SIG-M5 treated with dmso at 0.1 percent for 504 hours (cell line): ENCODE data around the gene SORBS2.

Experiments used
- DNase-seq: peaks from one replicate; lab custom pipeline; 2025; ENCODE audit not compliant: unreplicated experiment; lab: John Stamatoyannopoulos, UW

The SORBS2 gene

DNA sequence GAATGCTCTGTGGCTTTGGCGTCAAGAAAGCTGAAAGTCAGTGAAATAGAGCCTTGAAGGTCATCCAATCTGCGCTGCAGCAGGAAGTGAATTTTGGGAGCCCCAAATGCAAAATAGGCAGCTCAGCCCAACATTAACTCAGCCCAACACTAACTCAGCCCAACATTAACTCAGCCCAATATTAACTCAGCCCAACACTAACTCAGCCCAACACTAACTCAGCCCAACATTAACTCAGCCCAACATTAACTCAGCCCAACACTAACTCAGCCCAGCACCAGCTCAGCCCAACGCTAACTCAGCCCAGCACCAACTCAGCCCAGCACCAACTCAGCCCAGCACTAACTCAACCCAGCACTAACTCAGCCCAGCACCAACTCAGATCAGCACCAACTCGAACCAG lies 71.5 kb downstream of the SORBS2 start:
- DNase-seq = no peak

DNA sequence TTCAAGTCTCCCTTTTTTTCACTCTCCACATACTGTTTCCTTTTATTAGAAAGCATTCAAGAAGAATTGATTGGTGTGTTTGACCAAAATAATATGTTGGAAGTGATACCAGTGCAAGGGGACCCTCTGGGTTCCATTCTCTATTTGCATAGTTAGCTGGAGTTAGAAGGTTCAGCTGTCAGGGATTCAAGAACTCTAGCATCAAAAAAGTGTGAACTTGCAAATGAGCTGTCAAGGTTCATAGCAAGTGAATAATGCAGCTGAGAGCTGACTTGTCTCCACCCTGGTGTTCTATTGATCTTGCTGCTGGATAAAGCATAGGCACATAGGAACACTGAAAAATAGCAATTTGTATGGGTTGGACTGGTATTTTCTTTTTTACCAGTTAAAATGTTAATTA lies 73.2 kb downstream of the SORBS2 start:
- no peak for DNase-seq

DNA sequence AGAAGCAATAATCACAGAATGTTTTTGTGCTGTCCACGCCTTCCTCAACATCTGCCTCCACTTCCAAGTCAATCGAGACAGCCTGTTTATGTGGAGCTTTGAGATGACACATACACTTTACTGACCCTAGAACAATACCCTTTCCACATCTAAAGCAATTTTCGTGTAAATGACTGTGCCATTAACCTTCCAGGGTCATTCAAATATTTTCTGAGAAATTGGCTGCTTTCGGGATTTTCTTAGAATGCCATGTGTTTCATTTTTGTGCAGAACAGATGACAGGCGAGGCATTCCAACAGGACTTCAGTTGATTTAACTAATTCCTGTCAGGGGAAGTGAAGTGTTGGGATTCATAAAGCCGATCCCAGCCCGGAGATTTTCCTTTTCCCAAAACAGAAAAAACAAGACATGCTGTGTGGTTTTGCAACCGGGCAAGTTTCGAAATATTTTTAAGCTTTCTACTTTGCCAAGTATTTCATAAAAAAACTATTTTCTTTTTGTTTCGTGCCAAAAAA lies 73.9 kb downstream of the SORBS2 start:
- no peak for DNase-seq

DNA sequence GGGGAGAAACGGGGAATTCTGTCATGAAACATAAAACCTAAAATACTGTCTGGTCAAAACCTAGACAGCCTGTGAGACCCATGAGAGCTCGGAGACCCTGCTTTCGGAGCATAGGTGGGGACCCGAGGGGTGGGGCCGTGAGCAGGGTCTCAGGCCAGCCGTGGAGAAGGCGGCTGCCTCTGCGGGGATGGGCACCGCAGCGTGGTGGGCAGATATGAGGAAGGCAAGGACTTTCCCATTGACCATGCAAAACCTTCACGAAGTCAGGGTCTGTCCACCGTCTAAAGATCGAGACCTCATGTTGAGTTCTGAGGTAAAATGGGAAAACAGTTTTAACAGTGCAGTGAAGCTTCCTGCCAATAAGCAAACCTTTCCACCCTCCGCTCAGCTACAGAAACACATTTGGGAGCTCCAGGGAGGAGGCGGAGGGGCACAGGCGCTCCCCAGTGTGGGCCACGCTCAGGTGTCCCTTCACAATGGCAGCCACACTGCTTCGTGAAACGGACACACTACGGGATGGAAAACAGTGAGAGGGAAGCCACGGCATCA lies 74.4 kb downstream of the SORBS2 start:
- DNase-seq = no peak

DNA sequence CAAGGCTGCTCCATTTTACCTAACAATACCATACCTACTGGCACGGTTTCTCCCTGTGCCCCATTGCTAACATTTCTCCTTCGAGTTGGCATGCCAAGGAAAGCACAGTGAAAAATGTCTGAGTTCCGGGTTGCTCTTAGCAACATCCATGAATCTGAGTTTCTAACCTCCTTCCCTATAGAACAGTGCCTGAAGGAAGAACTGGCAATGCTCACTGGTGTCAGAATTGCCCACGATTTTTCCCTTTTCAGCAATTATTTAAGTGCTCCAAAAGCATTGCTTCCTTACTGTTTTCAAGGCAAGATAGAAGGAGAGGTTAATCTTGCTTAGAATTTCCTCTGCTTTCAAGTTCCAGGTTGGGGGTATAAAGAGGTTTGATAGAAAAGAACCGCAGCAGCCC lies 75.1 kb downstream of the SORBS2 start:
- DNase-seq = no peak

DNA sequence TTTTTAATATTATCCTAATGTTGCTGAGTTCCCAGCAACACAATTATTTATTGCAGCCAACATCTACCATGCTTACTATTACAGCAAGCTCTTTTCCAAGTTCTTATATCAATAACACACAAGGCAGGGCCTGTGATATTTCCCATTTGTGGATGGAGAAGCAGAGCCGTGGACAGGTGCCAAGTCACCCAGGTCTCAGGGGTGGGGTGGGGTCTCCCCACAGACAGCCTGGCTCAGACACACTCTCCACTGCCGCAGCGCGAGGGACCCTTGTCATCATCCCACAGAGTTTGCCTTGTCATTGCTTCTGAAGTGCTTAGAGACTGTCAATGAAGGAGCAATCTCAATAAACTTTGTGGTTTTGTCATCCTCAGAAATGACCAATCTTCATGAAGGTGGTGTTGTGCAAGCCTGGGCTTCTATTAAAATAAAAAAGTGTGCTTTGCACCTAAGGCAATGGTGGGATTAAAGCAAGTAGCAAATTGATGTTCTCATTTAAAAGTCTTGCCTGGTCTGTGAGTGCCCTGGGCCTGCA lies 76.1 kb downstream of the SORBS2 start:
- DNase-seq = no peak

DNA sequence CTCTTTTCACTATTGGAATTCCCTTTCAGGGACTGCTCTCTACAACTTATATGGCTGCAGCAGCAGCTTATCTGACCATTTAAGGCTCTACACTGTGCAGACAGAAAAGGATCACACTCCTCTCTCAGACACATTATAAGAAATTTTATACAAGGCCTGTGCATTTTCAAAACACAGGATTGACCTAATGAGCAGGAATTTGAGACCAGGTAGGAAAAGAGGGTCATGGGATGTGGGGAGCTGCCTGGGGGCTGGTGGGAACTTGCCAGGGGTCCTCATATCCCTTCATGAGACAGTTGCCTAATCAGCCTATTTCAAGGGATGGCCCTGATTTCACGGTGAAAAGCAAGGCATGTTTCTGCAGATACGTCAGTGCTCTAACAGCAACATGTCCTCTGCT lies 77.1 kb downstream of the SORBS2 start:
- no peak for DNase-seq

DNA sequence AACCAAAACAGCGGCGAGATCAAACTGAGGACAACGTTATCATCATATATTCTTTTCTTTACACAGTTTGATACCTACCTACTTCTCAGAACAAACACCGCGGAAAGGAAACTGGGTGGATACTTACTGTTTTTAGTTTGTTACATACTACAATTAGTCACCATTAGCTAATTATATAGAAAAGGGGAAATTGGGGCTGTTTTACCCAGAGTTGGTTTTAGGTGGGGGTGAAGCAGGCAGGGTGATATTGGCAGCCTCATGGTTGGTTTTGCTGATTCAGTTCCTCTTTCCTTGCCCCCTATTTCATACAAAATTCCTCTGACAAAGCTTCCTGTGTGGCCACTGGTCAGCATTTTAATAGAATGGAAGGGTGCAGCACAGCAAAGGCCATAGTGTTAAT lies 77.8 kb downstream of the SORBS2 start:
- DNase-seq = peak; percentile 76

DNA sequence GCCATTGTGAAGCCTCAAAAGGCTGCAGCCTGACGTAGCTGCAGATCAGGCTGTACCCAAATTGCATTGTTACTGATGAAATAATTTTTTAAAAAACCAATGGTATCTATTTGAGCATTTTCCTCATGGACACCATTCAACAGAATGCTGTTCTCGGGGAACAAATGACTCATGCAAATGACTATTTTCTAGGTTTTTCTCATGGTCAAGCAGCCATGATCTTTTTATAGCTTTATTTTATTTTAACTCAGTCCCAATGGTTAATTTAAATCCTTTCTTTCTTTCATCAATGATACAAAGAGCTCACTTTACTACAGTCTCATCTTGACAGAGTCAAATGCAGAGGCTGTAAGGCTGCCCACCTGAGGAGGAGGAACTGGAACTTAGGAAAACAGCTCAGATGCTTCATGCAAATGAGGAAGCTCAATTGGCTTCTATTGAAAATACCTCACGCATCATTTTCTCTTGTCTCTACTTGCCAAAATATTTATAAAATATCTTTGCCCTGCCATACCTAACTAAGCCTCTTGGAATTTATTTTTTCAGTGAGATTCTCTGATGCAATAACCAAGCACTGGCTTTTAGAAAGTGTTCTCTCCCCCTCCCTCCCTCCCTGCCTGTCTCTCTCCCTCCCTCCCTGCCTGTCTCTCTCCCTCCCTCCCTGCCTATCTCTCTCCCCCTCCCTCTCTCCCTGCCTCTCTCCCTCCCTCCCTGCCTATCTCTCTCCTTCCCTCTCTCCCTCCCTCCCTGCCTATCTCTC lies 81.0 kb downstream of the SORBS2 start:
- no peak for DNase-seq

DNA sequence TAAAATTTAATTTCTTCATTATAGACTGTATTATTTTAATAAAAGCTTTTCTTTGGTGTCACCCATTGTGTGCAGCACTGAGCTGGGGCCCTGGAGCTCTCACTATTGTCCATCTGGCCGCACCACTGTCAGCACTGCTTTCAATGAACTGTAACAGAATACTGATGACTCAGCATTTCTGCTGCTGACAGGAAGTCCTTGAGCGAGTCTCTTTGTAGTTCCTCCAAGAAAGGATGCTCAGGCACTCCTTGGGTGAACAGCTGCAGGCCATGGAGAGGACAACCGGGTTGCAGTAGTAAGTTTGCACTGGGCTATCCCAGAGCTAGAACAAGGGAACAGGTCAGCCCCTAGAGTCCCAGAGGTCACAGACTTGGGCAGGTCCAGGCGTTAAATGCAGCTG lies 81.6 kb downstream of the SORBS2 start:
- DNase-seq = no peak

DNA sequence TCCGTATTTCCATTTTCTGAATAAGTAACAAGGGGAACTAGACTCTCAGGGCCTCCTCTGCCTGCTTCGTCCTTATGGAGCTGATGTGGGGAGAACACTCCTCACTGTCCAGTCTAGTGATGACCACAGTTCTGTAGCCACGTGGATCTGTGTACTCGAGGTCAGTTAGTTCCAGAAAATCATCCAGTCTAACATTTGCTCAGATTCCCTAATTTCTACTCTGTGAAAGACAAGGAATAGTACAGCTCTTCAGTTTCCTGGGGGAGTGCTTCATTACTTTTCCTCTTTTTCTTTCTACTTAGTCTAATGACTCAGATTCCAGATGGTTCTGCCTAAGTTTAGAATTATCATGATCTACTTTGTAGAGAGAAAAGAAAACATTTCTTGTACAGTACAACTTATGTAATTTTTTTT lies 82.6 kb downstream of the SORBS2 start:
- DNase-seq = no peak

DNA sequence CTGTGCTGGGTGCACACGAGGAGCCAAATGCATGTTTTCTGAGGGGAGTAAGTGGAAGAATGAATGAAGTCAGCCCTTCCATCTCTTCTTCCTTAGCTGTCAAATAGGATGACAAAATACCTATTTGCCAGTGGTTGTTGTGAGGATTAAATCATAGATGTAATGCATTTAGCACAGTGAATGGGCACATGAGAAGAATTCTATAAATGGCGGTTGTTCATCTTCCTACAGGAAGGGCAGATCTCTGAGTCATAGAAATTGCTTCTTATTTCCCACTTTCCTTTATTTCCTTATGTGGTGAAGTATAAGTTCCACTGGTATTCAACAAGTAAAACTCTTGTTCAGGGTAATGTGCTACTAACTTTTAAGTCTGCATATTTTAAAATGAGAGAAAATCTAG lies 83.1 kb downstream of the SORBS2 start:
- DNase-seq = no peak

DNA sequence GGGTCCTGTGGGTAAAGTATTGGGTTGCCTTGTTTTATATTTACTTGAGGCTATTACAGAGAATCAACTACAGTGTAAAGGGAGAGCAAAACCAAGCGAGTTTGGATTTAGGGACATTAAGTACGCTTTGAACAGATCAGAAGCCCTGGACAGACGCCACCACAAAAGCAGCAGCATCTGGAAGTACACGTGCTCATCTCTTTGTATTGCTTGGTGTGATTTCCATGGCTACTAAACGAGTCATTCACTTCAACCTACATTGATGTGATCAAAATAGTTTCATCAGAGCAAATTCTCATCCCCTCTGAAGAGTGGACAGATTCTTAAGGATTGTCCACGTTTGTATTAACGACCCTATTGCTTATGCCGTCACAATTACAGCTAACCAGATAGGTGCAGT lies 85.1 kb downstream of the SORBS2 start:
- no peak for DNase-seq

DNA sequence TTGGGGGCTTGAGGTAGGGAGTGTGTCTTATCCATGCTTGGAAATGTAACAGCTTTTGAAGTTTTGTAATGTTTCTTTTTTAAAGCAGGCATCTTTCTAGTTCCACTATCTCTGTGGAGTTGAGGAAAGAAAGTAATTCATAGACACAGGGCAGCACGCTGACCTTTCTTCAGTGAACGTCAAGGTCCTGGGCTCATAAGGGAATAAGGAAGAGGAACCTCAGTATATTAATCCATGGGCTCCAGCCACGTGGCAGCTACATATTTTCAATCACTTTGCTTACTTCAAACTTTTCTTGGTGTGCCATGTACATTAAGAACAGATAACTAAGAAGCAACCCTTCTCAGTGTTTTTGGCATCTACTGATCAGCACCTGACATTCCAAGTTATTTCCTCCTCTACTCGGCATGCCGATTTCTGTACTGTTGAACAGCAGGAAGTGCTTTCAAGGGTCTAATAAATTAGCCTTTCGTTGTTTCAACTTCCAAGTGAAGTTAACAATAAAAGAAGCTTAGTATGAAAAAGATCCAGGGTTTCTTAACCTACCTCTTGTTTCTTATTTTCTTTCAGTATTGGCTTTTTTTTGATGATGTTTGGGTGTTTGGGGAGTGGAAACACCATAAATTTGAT lies 88.2 kb downstream of the SORBS2 start:
- no peak for DNase-seq

DNA sequence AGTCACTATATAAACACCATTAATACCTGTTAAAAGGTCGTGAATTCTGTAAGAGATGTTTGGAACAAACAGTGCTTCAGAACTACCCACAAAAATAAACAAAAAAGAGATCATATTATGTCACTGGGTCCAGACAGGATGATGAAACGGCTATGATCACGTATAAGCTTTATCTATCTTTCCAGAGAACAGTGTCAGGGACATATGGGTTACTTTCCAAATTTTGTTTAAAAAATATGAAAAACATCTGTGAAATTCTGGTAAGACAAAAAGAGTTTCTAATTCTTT lies 90.0 kb downstream of the SORBS2 start:
- no peak for DNase-seq

DNA sequence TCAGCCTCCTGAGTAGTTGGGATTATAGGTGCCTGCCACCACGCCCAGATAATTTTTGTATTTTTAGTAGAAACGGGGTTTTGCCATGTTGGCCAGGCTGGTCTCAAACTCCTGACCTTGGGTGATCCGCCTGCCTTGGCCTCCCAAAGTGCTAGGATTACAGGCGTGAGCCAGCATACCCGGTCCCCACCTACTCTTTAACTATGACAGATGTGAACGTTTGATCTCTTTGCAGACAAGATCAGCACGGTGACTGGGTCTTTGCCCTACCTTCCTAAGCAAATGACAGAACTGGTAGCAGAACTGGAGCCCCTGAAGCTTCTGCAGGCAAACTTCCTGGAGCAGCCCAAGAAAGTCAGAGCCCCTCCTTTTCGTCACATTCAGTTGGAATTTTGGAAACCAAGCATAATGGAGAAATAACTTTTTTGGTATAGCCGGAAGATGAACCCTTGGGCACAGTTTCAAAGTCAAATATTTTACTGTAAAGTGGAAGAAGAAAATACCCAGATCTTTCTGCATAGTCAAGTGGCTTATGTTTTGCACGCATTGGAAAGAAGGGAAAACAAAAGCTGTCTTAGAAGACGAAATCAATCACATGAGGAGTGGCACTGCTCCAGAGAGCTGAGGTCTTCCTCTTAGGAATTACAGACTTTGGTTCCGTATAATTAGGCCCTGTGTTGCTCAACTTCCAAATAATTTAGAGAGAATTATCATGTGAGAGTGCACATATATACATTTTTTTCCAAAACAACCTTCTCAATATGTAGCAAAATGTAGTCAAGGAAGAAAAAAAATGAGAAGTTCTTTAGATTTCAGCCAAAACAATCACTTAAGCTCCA lies 90.6 kb downstream of the SORBS2 start:
- no peak for DNase-seq

DNA sequence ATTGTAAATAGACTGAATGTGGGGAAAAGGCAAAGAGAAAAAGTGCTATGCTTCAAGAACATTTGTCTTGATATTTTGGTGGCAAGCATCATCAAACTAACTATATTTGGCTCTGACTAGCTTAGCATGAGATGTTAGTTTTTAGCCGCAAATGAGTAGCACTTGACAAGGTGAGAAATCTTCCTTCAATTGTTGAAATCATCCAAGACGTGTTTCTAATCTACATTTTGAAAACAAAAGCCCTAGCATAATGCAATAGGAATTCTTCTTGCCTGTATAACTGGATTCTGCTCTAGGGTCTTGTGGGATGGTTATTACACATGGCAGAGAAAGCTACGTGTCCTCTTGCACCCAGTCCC lies 92.5 kb downstream of the SORBS2 start:
- no peak for DNase-seq

DNA sequence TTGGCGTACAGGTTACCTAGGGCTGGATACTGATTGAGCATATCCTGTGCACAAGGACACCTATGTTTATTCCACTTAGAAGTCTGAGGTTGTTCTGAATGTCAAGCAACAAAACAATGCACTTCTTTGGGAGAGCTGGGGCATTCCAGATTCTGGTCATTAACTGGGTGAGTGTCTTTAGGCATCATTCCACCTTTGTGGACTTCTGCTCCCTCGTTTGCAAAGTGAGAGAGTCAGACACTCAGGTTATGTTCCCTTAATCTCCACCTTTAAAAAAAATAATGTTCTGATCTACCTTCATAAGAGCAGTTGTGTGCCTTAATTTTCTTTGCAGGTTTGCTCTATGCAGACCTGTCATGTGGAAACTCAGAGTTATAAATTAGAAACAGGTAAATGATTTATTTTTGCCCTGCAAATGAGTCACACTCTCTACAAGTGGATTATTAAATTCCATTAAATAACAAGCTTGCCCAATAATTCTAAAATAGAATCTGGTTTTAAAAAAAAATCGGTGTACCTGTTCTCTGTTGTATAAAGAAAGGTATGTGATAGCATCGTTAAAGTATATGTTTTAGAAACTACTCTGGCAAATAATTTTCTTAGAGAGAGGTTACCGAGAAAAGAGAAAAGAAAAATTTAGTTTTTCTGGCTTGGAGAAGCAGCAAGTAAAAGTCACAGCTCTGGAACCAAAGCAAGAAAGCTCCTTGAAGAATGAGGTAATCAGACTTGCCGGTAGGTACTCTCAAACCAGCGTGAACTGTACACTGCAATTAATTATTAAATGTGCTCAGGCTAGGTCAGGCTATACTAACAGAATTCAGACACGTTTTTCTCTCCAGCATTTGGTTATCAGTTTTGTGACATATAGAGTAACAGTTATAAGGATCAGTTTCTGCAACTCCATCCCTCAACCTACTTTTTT lies 93.2 kb downstream of the SORBS2 start:
- no peak for DNase-seq

DNA sequence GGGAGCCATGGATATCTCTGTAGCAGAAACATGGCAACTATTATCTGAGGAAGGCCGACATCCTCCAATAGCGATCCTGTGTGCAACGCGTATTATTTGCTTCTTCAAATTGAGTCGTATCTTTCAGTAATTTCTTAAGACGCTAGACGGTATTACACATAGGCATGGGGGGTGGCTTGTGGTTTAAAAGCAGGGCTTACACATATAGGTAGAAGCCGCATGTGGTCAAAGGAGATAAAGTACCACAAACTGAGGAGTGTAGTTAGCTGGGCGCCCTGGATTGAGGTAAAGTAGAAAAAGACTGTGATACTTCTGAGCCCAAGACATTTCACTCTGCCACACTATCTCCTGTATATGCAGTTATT lies 94.6 kb downstream of the SORBS2 start:
- DNase-seq = no peak

DNA sequence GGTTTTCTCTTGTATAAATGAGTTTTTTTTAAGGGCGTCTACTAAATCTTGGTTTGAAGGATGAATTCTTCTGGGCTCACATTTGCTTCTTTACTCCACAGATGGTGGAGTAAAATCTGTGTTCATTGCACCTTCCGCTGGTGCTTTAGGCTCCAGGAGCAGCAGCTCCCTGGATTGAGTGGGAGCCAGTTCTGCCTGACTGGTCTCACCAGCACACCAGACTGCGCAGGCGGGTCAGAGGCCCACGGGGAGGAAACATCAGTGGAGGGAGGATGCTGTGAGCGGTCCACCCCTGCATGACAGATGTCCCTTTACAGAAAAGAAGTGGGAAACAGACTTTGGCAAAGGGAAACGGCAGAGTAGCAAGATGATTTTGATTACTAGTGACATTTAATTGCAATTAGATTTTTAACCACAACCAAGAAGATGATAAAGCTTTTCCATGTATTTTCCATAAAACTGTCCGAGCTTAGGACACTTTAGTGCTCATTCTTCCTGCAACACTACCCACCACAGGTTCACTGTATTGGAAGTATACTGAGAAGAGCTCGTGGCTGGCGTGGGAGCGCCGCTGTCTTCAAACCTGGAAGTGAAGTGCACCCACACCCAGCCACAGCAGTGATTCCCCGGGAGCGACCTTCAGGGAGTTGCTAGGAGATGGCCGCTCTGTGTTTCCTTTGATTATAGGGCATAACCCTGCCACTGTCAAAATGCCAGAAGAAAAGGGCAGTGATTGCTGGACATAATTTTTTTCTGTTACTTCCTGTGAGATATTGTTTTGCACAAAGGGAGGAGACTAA lies 95.2 kb downstream of the SORBS2 start:
- DNase-seq = no peak
